ENCODE measurements around the gene DUSP6. TPM values are rescaled to one million over a fixed set of nuclear protein-coding genes. Genes with fewer than 3 reads are reported as not detected.

DUSP6 gene
- total and polyA plus RNA-seq, 2 of the 13 experiments (the other 11 are each of a cell fraction or from before 2014, with no cell fraction given) = 40.9 to 161 TPM

- TF ChIP-seq ZMAT5 (CRISPR knock-in tag; IDR thresholded peaks at IDR 0.05; ENCODE audit: borderline replicate concordance, low read depth) (no peak), THAP9 (CRISPR knock-in tag; IDR thresholded peaks at IDR 0.05; ENCODE audit: borderline replicate concordance) (no peak), ZNF512B (CRISPR knock-in tag; IDR thresholded peaks at IDR 0.05; ENCODE audit: borderline replicate concordance) (no peak), ZNF3 (CRISPR knock-in tag; IDR thresholded peaks at IDR 0.05) (peak; percentile 59; the same call in 1 of the 2 replicates), SOX5 (CRISPR knock-in tag; IDR thresholded peaks at IDR 0.05; ENCODE audit: borderline replicate concordance) (no peak), CREB1 (IDR thresholded peaks at IDR 0.05) (no peak), CREB1 (CRISPR knock-in tag; IDR thresholded peaks at IDR 0.05) (0 out of 2 replicates have a peak, but pooled peaks have one; percentile 39), ATF4 (CRISPR knock-in tag; IDR thresholded peaks at IDR 0.05) (no peak), MYPOP (CRISPR knock-in tag; IDR thresholded peaks at IDR 0.05) (no peak), ZSCAN29 (CRISPR knock-in tag; conservative IDR thresholded peaks at IDR 0.05) (no peak), ZNF646 (CRISPR knock-in tag; IDR thresholded peaks at IDR 0.05) (no peak), ZMYM4 (CRISPR knock-in tag; IDR thresholded peaks at IDR 0.05) (peak; percentile 42; the same call in 1 of the 2 replicates), THAP7 (CRISPR knock-in tag; IDR thresholded peaks at IDR 0.05) (no peak), ZMYM2 (CRISPR knock-in tag; IDR thresholded peaks at IDR 0.05) (peak; percentile 86; the same call in 1 of the 2 replicates)
Measured at GRCh38 chr12:89344862-89345202, 7.5 kb downstream of the DUSP6 start (continued).
